HepG2 (cell line): ENCODE data around the gene SFMBT1. TPM values are rescaled to one million over a fixed set of nuclear protein-coding genes. Genes with fewer than 3 reads are reported as not detected.

Experiments
- BCL6 ChIP-seq: IDR thresholded peaks from 2 replicates; pipeline ENCODE4 v1.6.1; 2016; ENCODE audit warnings: missing genetic modification reagents, missing compliant biosample characterization
- HMG20B ChIP-seq: conservative IDR thresholded peaks from 2 replicates; pipeline ENCODE4 v1.6.1; 2016; ENCODE audit warnings: missing genetic modification reagents, missing compliant biosample characterization
- MIXL1 ChIP-seq: IDR thresholded peaks from 2 replicates; pipeline ENCODE4 v1.6.1; 2016
- NFYC ChIP-seq: IDR thresholded peaks from 2 replicates; pipeline ENCODE4 v1.6.1; 2016; ENCODE audit warnings: missing genetic modification reagents, missing compliant biosample characterization
- NONO ChIP-seq, 2 experiments: fragments of 450-650 bp in 1 of 2; sonication (generic) in 1 of 2; formaldehyde crosslinking in 1 of 2; IDR thresholded peaks in 1 of 2; conservative IDR thresholded peaks in 1 of 2; 2 replicates each; pipeline versions ENCODE4 v1.6.1 to v1.8.0; 2017 to 2022; ENCODE audit warnings: mild to moderate bottlenecking in 1 of 2, missing genetic modification reagents in 1 of 2, moderate library complexity in 1 of 2
- PAX8 ChIP-seq: sonication (generic); formaldehyde crosslinking; IDR thresholded peaks from 2 replicates; pipeline ENCODE4 v1.8.0; 2022; ENCODE audit warnings: mild to moderate bottlenecking, missing genetic modification reagents, borderline replicate concordance
- RXRB ChIP-seq: IDR thresholded peaks from 2 replicates; pipeline ENCODE4 v1.6.1; 2016; ENCODE audit warnings: borderline replicate concordance, missing genetic modification reagents, missing compliant biosample characterization
- SAP130 ChIP-seq: IDR thresholded peaks from 2 replicates; pipeline ENCODE4 v1.6.1; 2016; ENCODE audit warnings: low read depth
- SIN3A ChIP-seq: IDR thresholded peaks from 2 replicates; pipeline ENCODE4 v1.6.1; 2011; ENCODE audit warnings: low read depth, mild to moderate bottlenecking, control low read depth, low read length, borderline replicate concordance
- SOX6 ChIP-seq, 2 experiments: fragments of 450-650 bp in 1 of 2; sonication (generic) in 1 of 2; formaldehyde crosslinking in 1 of 2; IDR thresholded peaks; 2 replicates each; pipeline versions ENCODE4 v1.4.0 to v1.6.1; 2017 to 2020; ENCODE audit warnings: antibody characterized with exemption in 1 of 2, mild to moderate bottlenecking in 1 of 2, missing genetic modification reagents in 1 of 2
- polyA plus RNA-seq, 8 experiments: library from polyadenylated mRNA; depleted of rRNA in 3 of 8; stranded (reverse) in 7 of 8; unstranded in 1 of 8; fragments of >200 nt; fragmentation: Illumina TruSeq in 4 of 8; extraction: Trizol in 4 of 8; gene quantifications; 2 replicates each; pipeline versions ENCODE4 v1.2.1 to v1.2.3, GENCODE V29; 2011 to 2016; ENCODE audit warnings: low read depth in 4 of 8, missing spikeins in 1 of 8, mixed read lengths in 1 of 8; ENCODE audit not compliant: insufficient read depth in 1 of 8
- total RNA-seq, 5 experiments: library from RNA; depleted of rRNA; stranded (reverse); fragments of >200 nt; fragmentation: Illumina TruSeq; extraction: Trizol; gene quantifications; 2 replicates each; pipeline ENCODE4 v1.2.3, GENCODE V29; 2016; ENCODE audit warnings: low read depth in 1 of 5
- TF ChIP-seq, protein P1 (sequence below): sonication (generic); formaldehyde crosslinking; conservative IDR thresholded peaks from 2 replicates; pipeline ENCODE4 v1.4.0; 2020; ENCODE audit warnings: mild to moderate bottlenecking, missing genetic modification reagents, moderate library complexity
- TF ChIP-seq, protein P2 (sequence below): sonication (generic); formaldehyde crosslinking; IDR thresholded peaks from 2 replicates; pipeline ENCODE4 v1.5.0; 2020; ENCODE audit warnings: missing genetic modification reagents
- TF ChIP-seq, protein P3 (sequence below): IDR thresholded peaks from 2 replicates; pipeline ENCODE4 v1.6.1; 2016; ENCODE audit warnings: mild to moderate bottlenecking

Gene SFMBT1
- total and polyA plus RNA-seq, 2 of the 13 experiments (the other 11 are each of a cell fraction or from before 2014, with no cell fraction given), result 3.8 to 12.8 TPM

DNA sequence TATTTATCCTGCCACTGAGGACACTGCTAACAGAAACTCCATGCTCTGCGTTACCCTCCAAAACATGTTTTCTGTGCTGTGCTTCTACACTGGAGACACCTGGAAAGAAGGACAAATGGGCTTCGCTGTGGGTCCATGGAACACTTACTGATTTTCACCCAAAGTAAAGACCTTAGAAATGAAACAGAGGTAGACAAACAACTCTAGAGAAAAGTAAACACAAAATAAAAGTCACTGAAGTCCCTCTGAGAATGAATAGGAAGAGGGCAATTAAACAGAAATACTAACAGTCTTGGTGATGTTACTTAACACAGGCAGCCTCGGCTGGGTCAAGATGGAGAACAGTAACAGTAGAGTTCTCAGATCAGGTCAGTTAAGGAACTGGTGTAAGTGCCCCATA is 141.9 kb downstream of the SFMBT1 start (continued):
- TF ChIP-seq, protein P1, sequence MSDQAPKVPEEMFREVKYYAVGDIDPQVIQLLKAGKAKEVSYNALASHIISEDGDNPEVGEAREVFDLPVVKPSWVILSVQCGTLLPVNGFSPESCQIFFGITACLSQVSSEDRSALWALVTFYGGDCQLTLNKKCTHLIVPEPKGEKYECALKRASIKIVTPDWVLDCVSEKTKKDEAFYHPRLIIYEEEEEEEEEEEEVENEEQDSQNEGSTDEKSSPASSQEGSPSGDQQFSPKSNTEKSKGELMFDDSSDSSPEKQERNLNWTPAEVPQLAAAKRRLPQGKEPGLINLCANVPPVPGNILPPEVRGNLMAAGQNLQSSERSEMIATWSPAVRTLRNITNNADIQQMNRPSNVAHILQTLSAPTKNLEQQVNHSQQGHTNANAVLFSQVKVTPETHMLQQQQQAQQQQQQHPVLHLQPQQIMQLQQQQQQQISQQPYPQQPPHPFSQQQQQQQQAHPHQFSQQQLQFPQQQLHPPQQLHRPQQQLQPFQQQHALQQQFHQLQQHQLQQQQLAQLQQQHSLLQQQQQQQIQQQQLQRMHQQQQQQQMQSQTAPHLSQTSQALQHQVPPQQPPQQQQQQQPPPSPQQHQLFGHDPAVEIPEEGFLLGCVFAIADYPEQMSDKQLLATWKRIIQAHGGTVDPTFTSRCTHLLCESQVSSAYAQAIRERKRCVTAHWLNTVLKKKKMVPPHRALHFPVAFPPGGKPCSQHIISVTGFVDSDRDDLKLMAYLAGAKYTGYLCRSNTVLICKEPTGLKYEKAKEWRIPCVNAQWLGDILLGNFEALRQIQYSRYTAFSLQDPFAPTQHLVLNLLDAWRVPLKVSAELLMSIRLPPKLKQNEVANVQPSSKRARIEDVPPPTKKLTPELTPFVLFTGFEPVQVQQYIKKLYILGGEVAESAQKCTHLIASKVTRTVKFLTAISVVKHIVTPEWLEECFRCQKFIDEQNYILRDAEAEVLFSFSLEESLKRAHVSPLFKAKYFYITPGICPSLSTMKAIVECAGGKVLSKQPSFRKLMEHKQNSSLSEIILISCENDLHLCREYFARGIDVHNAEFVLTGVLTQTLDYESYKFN (CRISPR knock-in tag), result peak; percentile 31; the same call in 1 of the 2 replicates
- TF ChIP-seq SAP130 (CRISPR knock-in tag) (0 out of 2 replicates have a peak, but pooled peaks have one; percentile 15), SOX6 (IDR thresholded peaks at IDR 0.05) (no peak), SOX6 (CRISPR knock-in tag; IDR thresholded peaks at IDR 0.05) (0 out of 2 replicates have a peak, but pooled peaks have one; percentile 22), NFYC (CRISPR knock-in tag) (no peak), SIN3A (no peak), BCL6 (CRISPR knock-in tag) (peak; percentile 23; the same call in 1 of the 2 replicates), RXRB (0 out of 2 replicates have a peak, but pooled peaks have one; percentile 31), PAX8 (CRISPR knock-in tag) (no peak), NONO (IDR thresholded peaks at IDR 0.05) (no peak), NONO (CRISPR knock-in tag; conservative IDR thresholded peaks at IDR 0.05) (no peak), MIXL1 (CRISPR knock-in tag) (peak; percentile 42; the same call in 1 of the 2 replicates), HMG20B (CRISPR knock-in tag) (no peak)
- TF ChIP-seq, protein P2, sequence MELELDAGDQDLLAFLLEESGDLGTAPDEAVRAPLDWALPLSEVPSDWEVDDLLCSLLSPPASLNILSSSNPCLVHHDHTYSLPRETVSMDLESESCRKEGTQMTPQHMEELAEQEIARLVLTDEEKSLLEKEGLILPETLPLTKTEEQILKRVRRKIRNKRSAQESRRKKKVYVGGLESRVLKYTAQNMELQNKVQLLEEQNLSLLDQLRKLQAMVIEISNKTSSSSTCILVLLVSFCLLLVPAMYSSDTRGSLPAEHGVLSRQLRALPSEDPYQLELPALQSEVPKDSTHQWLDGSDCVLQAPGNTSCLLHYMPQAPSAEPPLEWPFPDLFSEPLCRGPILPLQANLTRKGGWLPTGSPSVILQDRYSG (CRISPR knock-in tag), result no peak
- TF ChIP-seq, protein P3, sequence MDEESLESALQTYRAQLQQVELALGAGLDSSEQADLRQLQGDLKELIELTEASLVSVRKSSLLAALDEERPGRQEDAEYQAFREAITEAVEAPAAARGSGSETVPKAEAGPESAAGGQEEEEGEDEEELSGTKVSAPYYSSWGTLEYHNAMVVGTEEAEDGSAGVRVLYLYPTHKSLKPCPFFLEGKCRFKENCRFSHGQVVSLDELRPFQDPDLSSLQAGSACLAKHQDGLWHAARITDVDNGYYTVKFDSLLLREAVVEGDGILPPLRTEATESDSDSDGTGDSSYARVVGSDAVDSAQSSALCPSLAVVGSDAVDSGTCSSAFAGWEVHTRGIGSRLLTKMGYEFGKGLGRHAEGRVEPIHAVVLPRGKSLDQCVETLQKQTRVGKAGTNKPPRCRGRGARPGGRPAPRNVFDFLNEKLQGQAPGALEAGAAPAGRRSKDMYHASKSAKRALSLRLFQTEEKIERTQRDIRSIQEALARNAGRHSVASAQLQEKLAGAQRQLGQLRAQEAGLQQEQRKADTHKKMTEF (CRISPR knock-in tag), result 0 out of 2 replicates have a peak, but pooled peaks have one; percentile 12
- TF ChIP-seq, all 625 proteins: peak for 14
